Hepatocyte (in vitro differentiated cells): Measurements from ENCODE around the gene TMEM169. TPM values are rescaled to one million over a fixed set of nuclear protein-coding genes. Genes with fewer than 3 reads are reported as not detected.
A peak's percentile ranks its signal among the peaks of the same experiment; 100 is the strongest.

Experiments used
- DNase-seq: peaks from one replicate; pipeline ENCODE4 v3.0.0-alpha.2; 2016; ENCODE audit warnings: low spot score
- H2AFZ ChIP-seq: fragments of 200-600 bp; sonication (generic); 2 replicates; pipeline ENCODE4 v1.6.0; 2016; ENCODE audit warnings: antibody characterized with exemption, mild to moderate bottlenecking
- H3K27ac ChIP-seq: fragments of 200-600 bp; sonication (generic); 2 replicates; pipeline ENCODE4 v1.5.1; 2016; ENCODE audit warnings: mild to moderate bottlenecking
- H3K27me3 ChIP-seq: fragments of 200-600 bp; sonication (generic); 2 replicates; pipeline ENCODE4 v1.6.1; 2016
- H3K36me3 ChIP-seq: fragments of 200-600 bp; sonication (generic); replicated peaks from 2 replicates; pipeline ENCODE4 v1.5.1; 2016; ENCODE audit warnings: low read depth; ENCODE audit not compliant: insufficient read depth
- H3K4me1 ChIP-seq: fragments of 200-600 bp; sonication (generic); 2 replicates; pipeline ENCODE4 v1.5.1; 2016; ENCODE audit warnings: mild to moderate bottlenecking, moderate library complexity; ENCODE audit not compliant: insufficient read depth
- H3K4me2 ChIP-seq: fragments of 200-600 bp; sonication (generic); 2 replicates; pipeline ENCODE4 v1.6.0; 2016
- H3K4me3 ChIP-seq: fragments of 200-600 bp; sonication (generic); 2 replicates; pipeline ENCODE4 v1.5.1; 2016; ENCODE audit warnings: mild to moderate bottlenecking
- H3K79me2 ChIP-seq: fragments of 200-600 bp; sonication (generic); 2 replicates; pipeline ENCODE4 v1.6.0; 2017; ENCODE audit warnings: mild to moderate bottlenecking
- H3K9me2 ChIP-seq: fragments of 200-600 bp; sonication (generic); replicated peaks from 2 replicates; pipeline ENCODE4 v1.6.0; 2017; ENCODE audit warnings: mild to moderate bottlenecking; ENCODE audit not compliant: insufficient read depth
- H3K9me3 ChIP-seq: fragments of 200-600 bp; sonication (generic); 2 replicates; pipeline ENCODE4 v1.5.1; 2016; ENCODE audit warnings: low read depth, mild to moderate bottlenecking
- H4K20me1 ChIP-seq: fragments of 200-600 bp; sonication (generic); 2 replicates; pipeline ENCODE4 v1.6.0; 2016; ENCODE audit warnings: mild to moderate bottlenecking; ENCODE audit not compliant: insufficient read depth, poor library complexity, severe bottlenecking
- EZH2 ChIP-seq: fragments of 200-600 bp; sonication (generic); IDR thresholded peaks from 2 replicates; pipeline ENCODE4 v1.6.1; 2016; ENCODE audit warnings: antibody characterized with exemption, mild to moderate bottlenecking, borderline replicate concordance
- EZH2phosphoT487 ChIP-seq: fragments of 200-600 bp; sonication (generic); IDR thresholded peaks from one replicate; pipeline ENCODE4 v1.6.1; 2018; ENCODE audit warnings: antibody characterized with exemption, mild to moderate bottlenecking, low read depth, moderate library complexity; ENCODE audit not compliant: unreplicated experiment, severe bottlenecking
- WGBS: methylation state at CpG from one replicate; pipeline ENCODE4 v1.1.6; 2016; ENCODE audit warnings: low lambda C conversion rate; ENCODE audit errors: missing lambda C conversion rate; 5-methylcytosine and 5-hydroxymethylcytosine counted together
- polyA plus RNA-seq: library from polyadenylated mRNA; unstranded; fragments of >200 nt; fragmentation: Nextera tagmentation; extraction: Ambion mirVana; gene quantifications from 2 replicates; pipeline ENCODE4 v1.2.1, GENCODE V29; 2016
- total RNA-seq: library from RNA; depleted of rRNA; stranded (reverse); fragments of >200 nt; gene quantifications from 2 replicates; pipeline ENCODE4 v1.2.3, GENCODE V29; 2014
- TF ChIP-seq, protein P1 (sequence below): fragments of 200-600 bp; sonication (generic); IDR thresholded peaks from 2 replicates; pipeline ENCODE4 v1.5.1; 2016; ENCODE audit warnings: antibody characterized with exemption, mild to moderate bottlenecking; ENCODE audit not compliant: poor library complexity

The TMEM169 gene
- total and polyA plus RNA-seq, 2 experiments from 2014 or later = 0.91 to 1.1 TPM

DNA sequence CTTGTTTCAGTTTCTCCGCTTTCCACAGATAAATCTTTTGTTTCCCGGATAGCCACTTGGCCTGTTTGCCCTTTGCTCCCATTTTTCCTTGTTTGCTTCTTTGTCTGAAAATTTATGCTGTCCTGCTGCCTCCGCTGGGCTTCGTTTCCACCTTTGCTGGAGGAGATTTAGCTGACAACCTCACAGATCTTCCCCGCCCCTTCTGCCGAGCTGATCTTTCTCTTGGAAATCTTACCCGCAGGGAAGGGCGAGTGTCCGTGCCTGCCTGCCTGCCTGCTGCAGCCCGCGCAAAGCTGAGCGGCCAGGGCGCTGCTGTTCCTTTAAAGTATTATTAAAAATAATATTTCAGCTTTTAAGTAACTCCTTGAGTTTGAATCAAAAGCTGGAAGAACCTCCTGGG is 26.0 kb downstream of the TMEM169 start:
- DNase-seq = peak; percentile 43
- H3K4me1 ChIP-seq = peaks cover 19% of the 10 kb centered on the region
- no peak overlapping the region for H3K4me3 ChIP-seq
- peaks cover 35% of the 10 kb centered on the region for H3K79me2 ChIP-seq
- 23% methylated on average over 13 of the region's 13 CpGs for whole genome bisulfite sequencing
- peak overlapping the region; percentile 50 for H3K27ac ChIP-seq
- H3K9me3 ChIP-seq = no peaks in the 10 kb centered on the region
- no peaks in the 10 kb centered on the region for H3K27me3 ChIP-seq
- no peaks in the 10 kb centered on the region for H3K36me3 ChIP-seq
- H2AFZ ChIP-seq = peak overlapping the region; percentile 3
- no peaks in the 10 kb centered on the region for H3K9me2 ChIP-seq
- peak overlapping the region; percentile 71 for H3K4me2 ChIP-seq
- TF ChIP-seq, protein P1, sequence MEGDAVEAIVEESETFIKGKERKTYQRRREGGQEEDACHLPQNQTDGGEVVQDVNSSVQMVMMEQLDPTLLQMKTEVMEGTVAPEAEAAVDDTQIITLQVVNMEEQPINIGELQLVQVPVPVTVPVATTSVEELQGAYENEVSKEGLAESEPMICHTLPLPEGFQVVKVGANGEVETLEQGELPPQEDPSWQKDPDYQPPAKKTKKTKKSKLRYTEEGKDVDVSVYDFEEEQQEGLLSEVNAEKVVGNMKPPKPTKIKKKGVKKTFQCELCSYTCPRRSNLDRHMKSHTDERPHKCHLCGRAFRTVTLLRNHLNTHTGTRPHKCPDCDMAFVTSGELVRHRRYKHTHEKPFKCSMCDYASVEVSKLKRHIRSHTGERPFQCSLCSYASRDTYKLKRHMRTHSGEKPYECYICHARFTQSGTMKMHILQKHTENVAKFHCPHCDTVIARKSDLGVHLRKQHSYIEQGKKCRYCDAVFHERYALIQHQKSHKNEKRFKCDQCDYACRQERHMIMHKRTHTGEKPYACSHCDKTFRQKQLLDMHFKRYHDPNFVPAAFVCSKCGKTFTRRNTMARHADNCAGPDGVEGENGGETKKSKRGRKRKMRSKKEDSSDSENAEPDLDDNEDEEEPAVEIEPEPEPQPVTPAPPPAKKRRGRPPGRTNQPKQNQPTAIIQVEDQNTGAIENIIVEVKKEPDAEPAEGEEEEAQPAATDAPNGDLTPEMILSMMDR = no peak
- TF ChIP-seq EZH2phosphoT487 = no peak
- no peak for TF ChIP-seq EZH2
- no peaks in the 10 kb centered on the region for H4K20me1 ChIP-seq

- TF ChIP-seq EZH2 = no peak
- TF ChIP-seq, protein P1 = no peak
- TF ChIP-seq EZH2phosphoT487 = no peak
- Histone ChIP-seq H3K79me2 (peaks cover 41% of the 10 kb centered on the region), H3K27me3 (no peaks in the 10 kb centered on the region), H2AFZ (peak overlapping the region; percentile 3), H3K4me1 (peaks cover 19% of the 10 kb centered on the region), H3K36me3 (no peaks in the 10 kb centered on the region), H3K9me2 (no peaks in the 10 kb centered on the region), H3K9me3 (no peaks in the 10 kb centered on the region), H3K4me2 (peak overlapping the region; percentile 71), H3K4me3 (peak overlapping the region; percentile 13), H3K27ac (peak overlapping the region; percentile 50), H4K20me1 (no peaks in the 10 kb centered on the region)
- 40% methylated on average over 6 of the region's 6 CpGs for WGBS
- peak; percentile 30 for DNase-seq
Observed at GRCh38 chr2:216108310-216108966, 26.7 kb downstream of the TMEM169 start.

- peak within 1 kb of the TSS; percentile 92 for H3K27ac ChIP-seq
- H4K20me1 ChIP-seq = no peaks in the 10 kb centered on the region
- no peaks in the 10 kb centered on the region for H3K36me3 ChIP-seq
- no peaks in the 10 kb centered on the region for H3K9me3 ChIP-seq
- H3K4me2 ChIP-seq = peak within 1 kb of the TSS; percentile 84
- peak within 1 kb of the TSS; percentile 58 for H2AFZ ChIP-seq
- DNase-seq = peak; percentile 98
- no peaks in the 10 kb centered on the region for H3K9me2 ChIP-seq
- peaks cover 41% of the 10 kb centered on the region for H3K79me2 ChIP-seq
- TF ChIP-seq EZH2phosphoT487 = no peak
- TF ChIP-seq, protein P1 = no peak
- TF ChIP-seq EZH2 = no peak
- WGBS = 1% methylated on average over 54 of the region's 57 CpGs
- peak within 1 kb of the TSS; percentile 80 for H3K4me3 ChIP-seq
- no peaks in the 10 kb centered on the region for H3K27me3 ChIP-seq
- peaks cover 22% of the 10 kb centered on the region for H3K4me1 ChIP-seq
Observed at GRCh38 chr2:216108967-216109921, 27.5 kb downstream of the TMEM169 start, which contains the start of gene XRCC5. XRCC5 (plus strand) TSS chr2:216109348; CDS start chr2:216109437, 89 bp downstream.
